TTC549 (cell line): ENCODE measurements around the gene ACAT1.
"Not testable (repeated sequence)": the region's sequence is repeated elsewhere in the genome, so short reads cannot be mapped to it uniquely, and the experiment has no call there.

Experiments used
- FAIRE-seq: peaks from 2 replicates; lab custom pipeline; 2012; peaks lifted over from hg19 to GRCh38; lab: Jason Lieb, UNC

ACAT1 gene

GRCh38 chr11:108147150-108147549, 25.8 kb downstream of the ACAT1 start:
- no peak for FAIRE-seq

- FAIRE-seq, result no peak
These were observed 27.2 kb downstream of the ACAT1 start for GRCh38 chr11:108148556-108148955.

GRCh38 chr11:108154591-108154990, 33.2 kb downstream of the ACAT1 start:
- no peak for FAIRE-seq

GRCh38 chr11:108160970-108161566, 39.7 kb downstream of the ACAT1 start:
- FAIRE-seq, result no peak

- not testable (repeated sequence) for FAIRE-seq
These were observed 41.5 kb downstream of the ACAT1 start for GRCh38 chr11:108162878-108163277.

- FAIRE-seq, result no peak
These were observed 46.3 kb downstream of the ACAT1 start for GRCh38 chr11:108167624-108168023.

GRCh38 chr11:108170184-108170583, 48.8 kb downstream of the ACAT1 start:
- no peak for FAIRE-seq

- no peak for FAIRE-seq
These were observed 56.2 kb downstream of the ACAT1 start for GRCh38 chr11:108177570-108177969.

- FAIRE-seq, result no peak
These were observed 72.4 kb downstream of the ACAT1 start for GRCh38 chr11:108193725-108194124.

GRCh38 chr11:108196901-108197300, 75.5 kb downstream of the ACAT1 start:
- no peak for FAIRE-seq
